Inferior parietal cortex (tissue), 1 donor: ENCODE data around the gene PSAT1.

Experiments
- DNase-seq: peaks from one replicate; pipeline ENCODE4 v3.0.0-alpha.2; 2016; ENCODE audit errors: extremely low spot score

Gene PSAT1

GRCh38 chr9:78316166-78316892, 19.4 kb downstream of the PSAT1 start:
- DNase-seq: no peak

- DNase-seq: no peak
Measured at GRCh38 chr9:78319197-78320029, 22.5 kb downstream of the PSAT1 start.

- DNase-seq: no peak
Measured at GRCh38 chr9:78320030-78320693, 23.2 kb downstream of the PSAT1 start.

- DNase-seq: no peak
Measured at GRCh38 chr9:78320875-78321496, 24.1 kb downstream of the PSAT1 start.

- no peak for DNase-seq
Measured at GRCh38 chr9:78321505-78321904, 24.6 kb downstream of the PSAT1 start.

GRCh38 chr9:78324068-78324650, 27.2 kb downstream of the PSAT1 start:
- DNase-seq: no peak

GRCh38 chr9:78324682-78325081, 27.8 kb downstream of the PSAT1 start:
- DNase-seq: no peak

GRCh38 chr9:78325343-78325742, 28.4 kb downstream of the PSAT1 start:
- DNase-seq: no peak

- no peak for DNase-seq
Measured at GRCh38 chr9:78325846-78326360, 29.0 kb downstream of the PSAT1 start.

GRCh38 chr9:78326564-78326963, 29.6 kb downstream of the PSAT1 start:
- no peak for DNase-seq

- no peak for DNase-seq
Measured at GRCh38 chr9:78332381-78332780, 35.5 kb downstream of the PSAT1 start.

- DNase-seq: no peak
Measured at GRCh38 chr9:78348848-78349247, 51.9 kb downstream of the PSAT1 start.

- DNase-seq: no peak
Measured at GRCh38 chr9:78351816-78352215, 54.9 kb downstream of the PSAT1 start.

GRCh38 chr9:78354324-78354973, 57.5 kb downstream of the PSAT1 start:
- DNase-seq: no peak

- no peak for DNase-seq
Measured at GRCh38 chr9:78354989-78355388, 58.1 kb downstream of the PSAT1 start.

GRCh38 chr9:78356634-78357033, 59.7 kb downstream of the PSAT1 start:
- no peak for DNase-seq

- DNase-seq: no peak
Measured at GRCh38 chr9:78357165-78357873, 60.4 kb downstream of the PSAT1 start.

- DNase-seq: no peak
Measured at GRCh38 chr9:78358329-78359051, 61.6 kb downstream of the PSAT1 start.

GRCh38 chr9:78363221-78363620, 66.3 kb downstream of the PSAT1 start:
- DNase-seq: no peak
